ENCODE data around the gene CRPPA. TPM values are rescaled to one million over a fixed set of nuclear protein-coding genes. Genes with fewer than 3 reads are reported as not detected.

The CRPPA gene
- total and polyA plus RNA-seq, 2 of the 4 experiments (the other 2 are of a cell fraction), result 0.67 to 1.3 TPM

GRCh38 chr7:16403475-16403874, 17.9 kb downstream of the CRPPA start:
- intact Hi-C loops (cut with micrococcal nuclease), result no loop called here
- BruUV-seq (replicated peaks), result no TSS peak

More at GRCh38 chr7:16403475-16403874, 17.9 kb downstream of the CRPPA start:
- no peak overlapping the region for H4K5ac ChIP-seq (ENCODE audit: low read depth, low read length)
- no peaks in the 10 kb centered on the region for H3K27me3 ChIP-seq (ENCODE audit: control insufficient read depth, insufficient read depth, low read length)
- no peak for TF ChIP-seq CHD1 (IDR thresholded peaks at IDR 0.05; ENCODE audit: low read depth, low read length)
- no peak overlapping the region for H3K23ac ChIP-seq (ENCODE audit: low read depth, low read length)
- ChIA-PET CTCF (no interaction called here), POLR2A (ENCODE audit: unreplicated experiment) (no interaction called here)
- H3K14ac ChIP-seq (replicated peaks; ENCODE audit: low read depth, low read length), result no peak overlapping the region
- no CpG with 5 or more reads among the region's 1 CpG for WGBS, 2 experiments (ENCODE audit: extremely low coverage in 2 of 2, insufficient read length in 1 of 2)
- H3K79me1 ChIP-seq (ENCODE audit: low read depth in 1 of 2, low read length in 2 of 2), result no peaks in the 10 kb centered on the region
- no peak overlapping the region for H2AFZ ChIP-seq (replicated peaks; ENCODE audit: low read length, poor library complexity)
- H2BK15ac ChIP-seq (ENCODE audit: low read depth, low read length), result no peak overlapping the region
- H3K9me3 ChIP-seq (ENCODE audit: control insufficient read depth, insufficient read depth, low read length), result peaks cover 11% of the 10 kb centered on the region
- no peak overlapping the region for H3K56ac ChIP-seq (ENCODE audit: extremely low read depth, insufficient read depth, low read length)
- H2BK5ac ChIP-seq (ENCODE audit: low read depth, low read length, poor library complexity, severe bottlenecking), result no peak overlapping the region
- no peak overlapping the region for H3K18ac ChIP-seq (ENCODE audit: low read depth, low read length)
- H4K20me1 ChIP-seq (ENCODE audit: insufficient read depth, low read length), result 0 out of 2 replicates have a peak, but pooled peaks cover 6% of the 10 kb centered on the region
- no peaks in the 10 kb centered on the region for H3K36me3 ChIP-seq (ENCODE audit: control insufficient read depth, insufficient read depth, low read length)
- H2BK120ac ChIP-seq (ENCODE audit: low read depth, low read length), result no peak overlapping the region
- H3K4ac ChIP-seq (ENCODE audit: low read depth, low read length), result no peak overlapping the region
- H2AK9ac ChIP-seq (replicated peaks; ENCODE audit: low read depth, low read length, poor library complexity), result no peak overlapping the region
- 0 out of 2 replicates have a peak, but pooled peaks cover 3% of the 10 kb centered on the region for H3K9me1 ChIP-seq (ENCODE audit: insufficient read depth, low read length)
- in situ Hi-C loops (cut with MboI; ENCODE audit: low sequenced_read_pairs) (no loop called here), dilution Hi-C loops (cut with HindIII; ENCODE audit: low sequenced_read_pairs, unreplicated experiment) (no loop called here)
- ATAC-seq (ENCODE audit: low read depth) (no peak), DNase-seq (no peak)
- H2BK20ac ChIP-seq (ENCODE audit: low read depth, low read length), result no peak overlapping the region
- H4K8ac ChIP-seq (ENCODE audit: low read depth in 2 of 2, low read length in 2 of 2), result no peak overlapping the region
- no peak overlapping the region for H3K27ac ChIP-seq (ENCODE audit: insufficient read depth, low read length)
- H3K4me2 ChIP-seq (ENCODE audit: low read depth, low read length), result no peak overlapping the region
- no peaks in the 10 kb centered on the region for H3K4me1 ChIP-seq (ENCODE audit: control insufficient read depth, insufficient read depth, low read length)
- no peak overlapping the region for H4K91ac ChIP-seq (ENCODE audit: insufficient read depth, low read depth, low read length)
- H3K9ac ChIP-seq (ENCODE audit: low read depth, low read length), result no peak overlapping the region
- no peak overlapping the region for H3K4me3 ChIP-seq (ENCODE audit: insufficient read depth, low read depth, low read length)
- no peak overlapping the region for H2AK5ac ChIP-seq (ENCODE audit: low read depth, low read length)

All from IMR-90 (cell line).